GM18499 (cell line): Measurements from ENCODE around the gene ROR2.

ENCODE experiments used
- ATAC-seq: cut with Tn5 transposase; IDR thresholded peaks from one replicate; pipeline ENCODE4 v1.9.1; 2021; ENCODE audit warnings: moderate number of reproducible peaks; ENCODE audit not compliant: insufficient read depth, unreplicated experiment

Gene ROR2

DNA sequence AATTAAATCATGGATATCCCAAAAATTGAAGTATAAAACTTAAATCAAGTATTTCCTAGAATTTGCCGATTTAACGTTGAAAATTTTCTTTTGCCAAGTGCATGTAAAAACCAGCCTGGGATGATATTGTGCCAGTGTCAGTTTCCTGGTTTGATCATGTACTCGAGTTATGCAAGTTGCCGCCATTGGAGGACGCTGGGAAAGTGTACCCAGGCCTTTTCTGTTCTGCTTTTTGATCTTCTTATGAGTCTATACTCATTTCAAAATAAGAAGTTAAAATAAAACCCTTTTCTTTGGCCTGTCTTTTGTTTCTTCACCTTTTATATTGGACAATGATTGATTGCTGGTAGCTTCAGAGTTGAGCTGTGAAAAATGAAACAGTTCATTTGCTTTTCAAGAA is 433.3 kb downstream of the ROR2 start:
- no peak for ATAC-seq

DNA sequence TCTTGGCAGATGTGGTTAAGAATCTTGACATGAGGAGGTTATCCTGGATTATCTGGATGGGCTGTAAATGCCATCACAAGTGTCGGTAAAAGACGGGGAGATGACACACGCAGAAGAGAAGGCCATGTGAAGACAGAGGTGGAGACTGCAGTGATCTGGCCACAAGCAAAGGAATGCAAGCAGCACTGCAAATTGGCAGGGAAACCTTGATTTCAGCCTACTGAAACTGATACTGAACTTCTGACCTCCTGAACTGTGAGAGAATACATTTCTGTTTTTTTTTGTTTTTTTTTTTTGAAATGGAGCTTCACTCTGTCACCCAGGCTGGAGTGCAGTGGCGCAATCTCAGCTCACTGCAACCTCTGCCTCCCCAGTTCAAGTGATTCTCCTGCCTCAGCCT is 433.9 kb downstream of the ROR2 start:
- ATAC-seq = no peak

- ATAC-seq = no peak
These were observed 434.8 kb downstream of the ROR2 start for GRCh38 chr9:91515074-91515687.
